Fibroblast of the aortic adventitia (primary cell): ENCODE results near the gene CCDC154. TPM values are rescaled to one million over a fixed set of nuclear protein-coding genes. Genes with fewer than 3 reads are reported as not detected.

Experiments
- DNase-seq: peaks from one replicate; pipeline ENCODE4 v3.0.0-alpha.2; 2010; ENCODE audit warnings: low read depth
- H3K4me3 ChIP-seq: 2 replicates; pipeline ENCODE4 v1.5.1; 2011; ENCODE audit warnings: low read depth, mild to moderate bottlenecking, control low read depth, low read length, moderate library complexity
- CTCF ChIP-seq: IDR thresholded peaks from 2 replicates; pipeline ENCODE4 v1.5.1; 2011; ENCODE audit warnings: mild to moderate bottlenecking, low read length, control low read depth, inconsistent platforms; ENCODE audit not compliant: insufficient read depth
- total RNA-seq: library from RNA; depleted of rRNA; stranded (reverse); fragments of >200 nt; gene quantifications from 2 replicates; pipeline ENCODE4 v1.2.3, GENCODE V29; 2012; ENCODE audit warnings: low replicate concordance

The CCDC154 gene, protein sequence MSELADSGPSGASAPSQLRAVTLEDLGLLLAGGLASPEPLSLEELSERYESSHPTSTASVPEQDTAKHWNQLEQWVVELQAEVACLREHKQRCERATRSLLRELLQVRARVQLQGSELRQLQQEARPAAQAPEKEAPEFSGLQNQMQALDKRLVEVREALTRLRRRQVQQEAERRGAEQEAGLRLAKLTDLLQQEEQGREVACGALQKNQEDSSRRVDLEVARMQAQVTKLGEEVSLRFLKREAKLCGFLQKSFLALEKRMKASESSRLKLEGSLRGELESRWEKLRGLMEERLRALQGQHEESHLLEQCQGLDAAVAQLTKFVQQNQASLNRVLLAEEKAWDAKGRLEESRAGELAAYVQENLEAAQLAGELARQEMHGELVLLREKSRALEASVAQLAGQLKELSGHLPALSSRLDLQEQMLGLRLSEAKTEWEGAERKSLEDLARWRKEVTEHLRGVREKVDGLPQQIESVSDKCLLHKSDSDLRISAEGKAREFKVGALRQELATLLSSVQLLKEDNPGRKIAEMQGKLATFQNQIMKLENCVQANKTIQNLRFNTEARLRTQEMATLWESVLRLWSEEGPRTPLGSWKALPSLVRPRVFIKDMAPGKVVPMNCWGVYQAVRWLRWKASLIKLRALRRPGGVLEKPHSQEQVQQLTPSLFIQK
- total RNA-seq: 0.36 and 0.41 TPM in 2 replicates

DNA sequence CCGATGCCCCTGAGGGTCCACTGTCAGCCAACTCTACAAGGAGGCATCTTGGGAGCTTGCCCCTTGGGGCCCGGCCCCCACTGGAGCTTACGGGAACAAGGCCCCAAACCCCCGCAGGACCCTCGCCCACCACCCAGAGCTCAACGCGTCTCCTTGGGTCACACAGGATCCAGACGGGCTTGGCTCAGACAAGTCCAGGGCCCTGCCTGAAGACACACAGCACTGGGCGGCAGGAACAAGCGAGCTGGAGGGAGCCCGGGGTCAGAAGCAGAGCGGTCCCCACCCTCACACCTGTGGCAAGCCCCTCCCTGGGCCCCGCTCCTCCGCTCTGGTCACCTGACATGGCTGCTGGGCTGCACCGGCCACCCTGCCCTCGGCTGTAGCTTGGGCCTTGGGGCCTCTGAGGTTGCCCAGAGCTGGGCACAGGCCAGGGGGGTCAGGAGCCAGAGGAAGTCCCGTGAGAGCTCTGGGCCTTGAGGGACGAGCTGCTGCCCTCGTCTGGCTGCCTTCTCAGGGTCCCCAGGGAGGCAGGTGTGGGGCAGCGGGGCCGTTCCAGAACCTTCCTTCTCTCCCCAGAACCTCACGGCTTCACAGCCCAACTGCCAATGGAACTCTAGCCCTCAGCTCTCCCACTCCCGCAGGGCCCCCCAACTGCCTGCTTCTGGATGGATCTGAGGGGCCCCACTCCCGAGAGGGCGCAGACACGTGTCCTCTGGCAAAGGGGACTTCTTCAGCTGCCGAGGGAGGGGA, at the start of gene CCDC154:
Gene CCDC154, minus strand, starts transcription at position 577 of the 750 bp plus-strand sequence. Its CDS starts 234 bp downstream, at position 343.
- TF ChIP-seq CTCF: no peak
- no peak for DNase-seq
- no peak within 1 kb of the TSS for H3K4me3 ChIP-seq

GRCh38 chr16:1493746-1494094, 49.4 kb upstream of the CCDC154 start:
- DNase-seq: peak; percentile 23
- H3K4me3 ChIP-seq: peak overlapping the region; percentile 79
- no peak for TF ChIP-seq CTCF

DNA sequence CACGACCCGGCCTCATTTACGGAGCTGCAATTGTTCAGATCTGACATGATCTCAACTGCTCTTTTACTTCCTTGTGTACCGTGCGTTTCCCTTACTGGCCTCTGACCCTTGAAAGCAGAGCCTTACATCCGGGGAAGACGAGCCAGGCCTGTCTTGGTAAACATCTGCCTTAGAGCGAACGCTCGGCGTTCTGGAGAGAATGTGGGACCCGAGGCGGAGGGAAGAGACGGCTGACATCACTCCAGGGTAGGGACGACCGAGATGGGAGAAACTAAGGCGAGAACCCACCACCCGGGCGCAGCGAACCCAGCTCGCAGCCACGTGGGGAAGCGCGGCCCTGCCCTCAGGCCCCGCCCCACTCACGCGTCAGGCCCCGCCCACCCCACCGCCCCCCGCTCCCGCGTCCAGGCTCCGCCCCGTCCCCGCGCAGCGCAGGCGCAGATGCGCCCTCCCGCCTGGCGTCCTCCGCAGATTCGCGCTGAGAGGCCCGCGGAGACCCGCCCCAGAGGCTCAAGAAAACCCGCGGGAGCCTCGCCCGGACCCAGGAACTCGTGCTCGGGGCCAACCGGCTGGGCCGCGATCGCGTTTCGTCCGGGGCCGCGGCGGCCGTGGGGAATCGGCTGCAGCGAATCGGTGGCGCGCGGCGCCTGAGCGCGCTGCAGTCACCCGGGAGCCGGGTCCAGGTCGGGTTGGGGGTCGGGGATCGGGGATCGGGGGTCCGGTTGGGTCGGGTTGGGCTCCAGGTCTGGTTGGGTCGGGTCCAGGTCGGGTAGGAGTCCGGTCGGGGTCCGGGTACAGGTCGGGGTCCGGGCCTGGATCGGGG, 48.8 kb upstream of the CCDC154 start, which contains the start of gene TELO2:
Gene TELO2, plus strand, starts transcription at position 438 of the 823 bp plus-strand sequence. CDS start 922 bp downstream, outside the sequence.
- DNase-seq: peak; percentile 80
- H3K4me3 ChIP-seq: peak within 1 kb of the TSS; percentile 79
- no peak for TF ChIP-seq CTCF

GRCh38 chr16:1492082-1492922, 47.9 kb upstream of the CCDC154 start:
- peak overlapping the region; percentile 62 for H3K4me3 ChIP-seq
- no peak for DNase-seq
- no peak for TF ChIP-seq CTCF

DNA sequence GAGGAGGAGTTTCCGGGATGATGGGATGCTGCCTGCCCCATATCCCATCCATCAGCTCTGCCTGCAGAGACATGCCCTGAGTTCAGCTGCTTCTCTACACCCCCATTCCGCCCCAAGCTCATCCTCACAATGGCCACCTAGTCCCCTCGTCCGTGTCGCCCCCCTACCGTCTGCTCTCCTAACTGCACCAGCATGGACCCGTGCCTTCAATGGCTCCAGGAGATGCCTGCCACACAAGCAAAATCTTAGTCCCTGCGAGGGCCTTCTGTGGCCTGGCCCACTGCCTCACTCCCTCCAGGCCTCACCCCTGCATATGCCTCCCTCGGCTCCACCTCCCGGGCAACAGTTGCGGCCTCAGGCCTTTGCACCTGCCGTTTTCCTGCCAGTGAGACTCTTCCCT, 47.0 kb upstream of the CCDC154 start:
- no peak overlapping the region for H3K4me3 ChIP-seq
- DNase-seq: no peak
- TF ChIP-seq CTCF: no peak
